HEK293 (cell line): ENCODE data around the gene TMEM200A.

Experiments used
- CTCF ChIP-seq: fragments of 450-650 bp; formaldehyde crosslinking; IDR thresholded peaks from 2 replicates; pipeline ENCODE4 v1.5.1; 2016; ENCODE audit warnings: missing biosample characterization, missing genetic modification characterization
- ELK4 ChIP-seq: IDR thresholded peaks from 2 replicates; pipeline ENCODE4 v1.6.1; 2011; ENCODE audit warnings: mild to moderate bottlenecking, low read depth, low read length, borderline replicate concordance
- GLI2 ChIP-seq: fragments of 450-650 bp; formaldehyde crosslinking; IDR thresholded peaks from 2 replicates; pipeline ENCODE4; 2017; ENCODE audit warnings: missing biosample characterization, missing genetic modification characterization, low read depth, borderline replicate concordance
- YY1 ChIP-seq: fragments of 450-650 bp; formaldehyde crosslinking; IDR thresholded peaks from 2 replicates; pipeline ENCODE4 v1.5.1; 2018; ENCODE audit warnings: missing biosample characterization, missing genetic modification characterization
- ZBTB8A ChIP-seq: fragments of 450-650 bp; formaldehyde crosslinking; IDR thresholded peaks from 2 replicates; pipeline ENCODE4 v1.5.1; 2016; ENCODE audit warnings: missing biosample characterization, missing genetic modification characterization
- ZNF776 ChIP-seq: fragments of 450-650 bp; formaldehyde crosslinking; IDR thresholded peaks from 2 replicates; pipeline ENCODE4 v1.5.0; 2017; ENCODE audit warnings: missing biosample characterization, missing genetic modification characterization, borderline replicate concordance

- TF ChIP-seq ZBTB8A = no peak
- no peak for TF ChIP-seq CTCF (tag by site-specific recombination)
- TF ChIP-seq ELK4 = no peak
- TF ChIP-seq GLI2 (tag by site-specific recombination) = no peak
- TF ChIP-seq YY1 (tag by site-specific recombination) = no peak
- no peak for TF ChIP-seq ZNF776 (tag by site-specific recombination)
Measured at GRCh38 chr6:130466052-130466747, 100.4 kb downstream of the TMEM200A start.
